Activated CD8-positive, alpha-beta memory T cell treated with anti-CD3 and anti-CD28 coated beads for 24 hours (primary cell): Measurements from ENCODE around the gene ARL14.

Experiments
- DNase-seq: peaks from one replicate; pipeline ENCODE4 v3.0.0-alpha.2; 2020

The ARL14 gene

DNA sequence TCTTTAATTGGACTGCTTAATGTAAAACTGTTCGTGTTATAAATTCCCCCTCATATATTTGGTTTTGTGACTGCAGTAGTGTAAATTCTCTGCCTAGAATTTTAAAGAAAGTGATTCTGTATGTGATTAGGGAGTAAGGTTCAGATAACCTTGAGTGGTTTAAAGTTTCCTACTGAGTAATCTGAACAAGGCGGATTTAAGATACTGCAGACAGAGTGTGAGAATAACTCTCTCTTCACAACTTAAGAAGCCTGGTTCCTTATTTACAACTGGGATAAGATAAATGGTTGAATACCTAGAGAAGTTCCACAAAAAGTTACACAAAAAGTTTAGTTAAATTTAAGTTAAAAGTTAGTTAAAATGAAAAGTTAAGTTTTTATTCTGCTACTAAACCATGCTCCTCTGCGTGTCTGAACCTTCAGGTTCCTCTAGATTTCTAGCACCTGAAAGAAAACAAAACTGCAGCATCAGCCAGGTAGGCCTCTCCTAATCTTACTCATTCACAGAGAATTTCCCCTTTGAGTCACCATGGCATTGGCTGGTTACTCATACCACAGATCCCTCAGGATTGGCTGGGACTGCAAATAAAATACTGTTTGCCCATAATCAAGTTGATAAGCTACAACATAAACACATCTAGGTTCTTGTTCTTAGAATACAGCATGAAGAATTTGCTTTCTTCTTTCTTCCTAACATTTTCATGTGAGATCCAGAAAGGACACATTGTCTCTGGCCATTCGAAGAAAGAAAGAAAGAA lies at the start of gene ARL14:
Gene ARL14, plus strand, starts transcription at position 614 of the 757 bp plus-strand sequence. CDS start 187 bp downstream, outside the sequence.
- no peak for DNase-seq

- DNase-seq: no peak
Observed at GRCh38 chr3:160629491-160629890, 47.5 kb upstream of the ARL14 start.

DNA sequence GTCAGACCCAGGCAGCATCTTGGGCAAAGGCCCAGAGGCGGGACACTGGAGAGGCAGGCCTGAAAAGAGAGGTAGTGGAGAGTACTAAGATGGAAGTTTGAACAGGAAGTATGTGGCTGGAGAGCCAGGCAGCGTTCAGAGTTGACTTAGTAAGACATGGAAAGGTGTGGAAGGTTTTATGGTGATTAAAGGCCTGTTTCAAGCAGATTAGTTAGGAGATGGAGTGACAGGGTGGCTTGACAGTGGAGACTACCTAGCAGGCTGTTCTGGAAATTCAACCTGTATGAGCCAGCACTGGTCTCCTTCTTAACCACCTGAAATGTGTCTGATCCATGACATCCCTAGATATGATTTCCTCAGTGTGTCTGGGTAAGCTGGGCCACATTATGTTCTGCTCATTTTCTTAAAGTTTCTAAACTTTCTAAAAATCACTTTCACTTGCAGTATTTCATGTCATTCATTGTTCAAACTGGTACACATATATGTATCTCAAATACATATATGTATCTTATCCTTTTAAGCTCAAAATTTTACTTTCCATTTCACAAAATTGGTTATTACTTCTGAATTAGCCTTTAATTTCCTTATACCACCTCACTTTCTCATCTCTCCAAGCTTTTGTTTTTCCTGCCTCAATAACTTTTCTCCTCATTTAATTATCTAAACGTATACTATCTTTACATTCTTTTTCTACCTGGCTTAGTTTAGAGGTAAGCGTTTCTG lies 43.4 kb upstream of the ARL14 start:
- DNase-seq: no peak

- DNase-seq: no peak
Observed at GRCh38 chr3:160635213-160635612, 41.7 kb upstream of the ARL14 start.

DNA sequence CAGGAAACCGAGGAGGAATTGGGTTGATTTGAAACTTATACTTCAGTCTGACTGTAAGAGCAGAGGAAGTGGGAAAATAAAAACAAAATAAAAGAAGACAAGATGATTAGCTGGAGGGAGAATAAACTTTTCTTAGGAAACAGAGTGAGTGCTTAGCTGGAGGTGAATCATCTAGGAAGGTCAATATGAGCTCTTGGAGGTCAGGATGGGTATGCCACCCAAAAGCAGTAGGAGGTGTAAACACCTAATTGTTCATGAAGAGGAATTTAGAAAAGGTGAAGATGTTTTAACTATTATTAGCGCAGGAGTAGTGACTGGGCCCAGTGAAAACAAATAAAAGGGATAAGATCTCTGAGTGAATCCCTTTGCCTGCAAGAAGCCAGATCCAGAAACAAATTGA lies 39.9 kb upstream of the ARL14 start:
- no peak for DNase-seq

GRCh38 chr3:160638184-160638583 lies 38.8 kb upstream of the ARL14 start:
- DNase-seq: no peak

- no peak for DNase-seq
Observed at GRCh38 chr3:160641665-160642309, 35.2 kb upstream of the ARL14 start.

DNA sequence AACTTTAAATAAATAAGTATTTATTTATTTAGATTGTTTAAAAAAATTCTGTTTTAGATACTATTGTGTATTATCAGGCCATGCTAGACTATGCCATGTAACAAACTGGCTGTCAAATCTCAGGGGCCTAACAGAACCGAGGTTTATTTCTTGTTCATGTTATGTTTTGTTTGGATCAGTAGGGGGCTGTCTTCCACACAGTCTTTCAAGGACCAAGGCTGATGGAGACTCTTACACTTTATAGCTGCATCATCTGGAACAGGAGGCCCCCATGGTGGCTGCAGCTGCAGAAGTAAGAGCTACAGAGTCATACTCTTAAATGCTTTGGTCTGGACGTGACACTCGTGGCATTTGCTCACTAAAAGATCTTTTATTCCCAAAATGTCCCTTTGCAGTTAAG lies 33.0 kb upstream of the ARL14 start:
- DNase-seq: no peak

DNA sequence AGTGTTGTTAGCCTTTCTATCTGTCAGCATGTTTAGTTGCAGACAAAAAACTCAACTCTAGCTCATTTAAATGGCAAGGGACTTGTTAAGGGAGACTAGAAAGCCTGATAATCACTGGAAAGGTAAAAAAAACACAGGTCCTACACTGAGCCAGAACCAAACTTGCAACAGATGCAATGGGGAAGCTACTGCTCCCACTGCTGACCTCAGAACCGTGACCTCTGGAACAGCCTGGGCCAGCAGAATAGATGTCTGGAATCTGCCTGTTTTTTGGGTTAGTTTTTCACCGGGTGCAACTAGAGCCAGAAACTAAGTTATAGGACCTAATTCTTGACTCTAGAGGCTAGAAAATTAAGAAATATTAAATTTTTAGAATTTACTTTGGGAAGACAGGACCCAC lies 32.5 kb upstream of the ARL14 start:
- no peak for DNase-seq

DNA sequence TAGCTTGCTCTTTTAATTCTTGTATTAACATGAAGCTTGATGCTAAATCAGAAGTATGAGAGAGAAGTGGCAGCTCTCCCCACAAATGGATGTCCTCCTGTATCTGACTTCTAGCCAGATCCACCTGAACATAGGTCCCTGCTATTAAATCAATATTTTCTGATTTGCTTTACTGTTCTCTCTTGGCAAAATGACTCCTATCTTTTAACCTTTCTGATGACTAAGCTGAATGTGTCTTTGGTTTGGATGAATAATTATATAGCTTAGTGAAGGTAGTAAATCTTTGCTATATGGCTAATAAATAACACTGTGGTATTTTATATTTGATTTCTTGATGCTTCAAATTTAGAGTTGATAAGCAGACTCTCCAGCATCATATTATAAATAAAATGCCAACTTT lies 28.3 kb upstream of the ARL14 start:
- DNase-seq: no peak

DNA sequence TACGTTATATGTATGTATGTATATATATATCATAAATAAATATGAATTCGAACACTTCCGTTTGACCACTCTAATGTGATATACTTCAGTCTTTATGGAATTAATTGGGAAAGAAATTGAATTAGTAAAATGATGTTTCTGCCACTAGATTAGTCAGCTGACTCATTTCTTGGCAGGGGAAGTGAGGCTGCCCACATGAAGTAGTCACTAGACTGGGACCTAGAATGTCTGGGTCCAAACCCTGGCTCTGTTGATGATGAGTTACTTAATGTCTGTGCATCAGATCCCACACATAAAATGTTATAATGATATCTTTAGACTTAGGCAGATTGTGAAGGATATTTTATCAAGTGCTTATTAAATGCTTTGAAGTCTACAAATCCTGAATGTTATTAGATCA lies 27.4 kb upstream of the ARL14 start:
- DNase-seq: no peak

DNA sequence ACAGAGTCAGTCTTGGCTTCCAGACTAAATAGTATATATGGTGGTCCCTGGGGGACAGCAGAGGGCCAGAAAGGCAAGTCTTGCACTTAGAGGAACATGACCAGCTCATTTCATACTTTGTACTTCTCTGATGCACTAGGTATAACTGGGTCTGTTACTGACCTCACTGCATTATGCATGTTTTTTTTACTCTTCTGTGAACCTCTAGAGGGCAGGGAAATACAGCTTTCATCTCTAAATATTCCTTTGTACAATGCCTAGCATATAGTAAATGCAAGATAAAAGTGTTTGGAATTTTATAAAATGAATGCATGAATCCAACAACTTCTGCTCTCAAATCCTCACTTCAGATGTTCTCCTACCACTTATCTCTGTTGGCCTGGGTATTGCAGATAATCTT lies 23.4 kb upstream of the ARL14 start:
- DNase-seq: no peak

- no peak for DNase-seq
Observed at GRCh38 chr3:160660902-160661301, 16.1 kb upstream of the ARL14 start.

DNA sequence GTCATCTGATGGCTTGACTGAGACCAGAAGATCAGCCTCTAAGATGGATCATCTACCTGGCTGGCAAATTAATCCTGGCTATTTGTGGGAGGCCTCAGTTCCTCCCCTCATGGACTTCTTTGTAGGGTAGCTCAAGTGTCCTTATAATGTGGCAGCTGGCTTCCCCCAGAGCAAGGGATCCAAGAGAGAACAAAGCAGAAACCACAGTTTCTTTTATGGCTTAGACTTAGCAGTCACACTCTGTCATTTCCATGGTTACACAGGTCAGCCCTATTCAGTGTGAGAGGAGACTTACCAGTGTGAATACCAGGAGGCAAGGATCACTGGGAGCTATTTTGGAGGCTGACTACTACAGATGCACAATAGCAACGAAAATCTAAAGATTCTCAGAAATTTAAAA lies 15.3 kb upstream of the ARL14 start:
- DNase-seq: no peak

DNA sequence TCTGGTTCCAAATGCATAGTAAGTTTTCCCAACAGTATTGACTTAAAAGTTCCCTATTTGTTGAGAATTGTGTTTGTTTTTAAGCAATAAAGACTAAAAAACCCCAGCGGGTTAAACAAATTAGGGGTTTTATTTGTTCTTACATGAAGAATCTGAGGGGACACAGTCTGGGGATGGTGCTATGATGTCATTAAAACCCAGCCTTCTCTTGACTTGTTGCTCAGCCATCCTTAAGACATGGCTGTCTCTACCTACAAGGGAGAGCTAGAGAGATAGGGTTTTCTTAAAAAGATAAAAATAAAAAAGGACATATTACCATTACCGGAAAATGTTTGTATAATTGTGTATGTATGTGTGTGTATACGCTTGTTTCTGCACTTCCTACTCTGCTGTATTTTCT lies 11.7 kb upstream of the ARL14 start:
- DNase-seq: no peak

GRCh38 chr3:160665784-160666526 lies 11.0 kb upstream of the ARL14 start:
- no peak for DNase-seq

DNA sequence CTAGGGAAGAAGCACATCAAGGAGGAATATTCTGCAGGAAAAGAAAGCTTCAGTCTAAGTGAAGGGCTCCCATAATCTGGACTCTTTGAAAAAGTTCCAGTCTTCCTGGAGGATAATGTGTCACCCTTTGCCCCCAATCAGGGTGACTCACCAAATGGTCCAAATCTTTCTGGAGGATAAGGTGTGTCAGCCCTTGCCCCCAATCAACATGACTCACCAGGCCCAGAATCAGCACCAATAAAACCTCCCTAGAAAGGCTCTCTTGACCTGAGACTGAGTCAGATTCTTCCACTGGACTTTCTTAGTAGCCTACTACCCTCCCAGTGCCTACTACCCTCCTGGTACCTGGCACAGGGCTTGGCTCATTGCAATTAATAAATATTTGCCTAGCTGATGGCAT lies 9.5 kb upstream of the ARL14 start:
- no peak for DNase-seq

DNA sequence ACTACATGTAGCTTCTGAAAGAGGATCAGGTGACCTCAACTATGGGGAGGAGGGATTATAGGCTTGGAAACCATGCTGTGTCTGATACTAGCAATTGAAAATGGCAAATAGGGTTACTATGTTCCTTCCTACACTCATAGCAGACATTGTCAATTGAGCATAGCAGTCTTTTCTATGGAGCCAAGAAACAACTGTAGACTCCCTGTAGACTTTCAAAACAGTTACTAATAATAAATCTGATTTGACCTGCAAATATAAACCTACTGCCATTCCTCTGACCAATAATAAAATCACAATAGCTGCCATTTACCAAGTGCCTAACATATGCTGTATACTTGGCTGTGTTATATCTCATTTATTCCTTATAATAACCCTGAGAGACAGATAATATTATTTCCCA lies 8.5 kb upstream of the ARL14 start:
- DNase-seq: no peak

DNA sequence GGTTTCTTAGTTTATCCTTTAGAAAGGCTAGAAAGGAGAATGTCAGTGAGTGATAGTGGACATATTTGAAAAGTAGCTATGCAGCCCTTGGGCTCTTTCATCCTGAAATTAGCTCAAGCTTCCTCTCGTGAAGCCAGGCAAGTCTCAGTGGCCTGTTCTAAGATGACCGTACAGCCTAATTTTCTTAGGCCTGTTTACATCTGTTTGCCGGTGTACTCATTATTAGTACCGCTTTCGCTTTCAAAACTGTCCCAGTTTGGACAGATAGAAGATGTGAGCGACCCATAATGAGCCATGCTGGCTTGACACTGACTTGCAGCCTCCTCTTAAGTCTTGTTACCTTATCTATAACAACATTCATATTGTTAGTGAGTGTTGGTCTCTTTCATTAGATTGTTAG lies 5.7 kb upstream of the ARL14 start:
- DNase-seq: no peak

GRCh38 chr3:160671995-160672394 lies 5.0 kb upstream of the ARL14 start:
- no peak for DNase-seq

DNA sequence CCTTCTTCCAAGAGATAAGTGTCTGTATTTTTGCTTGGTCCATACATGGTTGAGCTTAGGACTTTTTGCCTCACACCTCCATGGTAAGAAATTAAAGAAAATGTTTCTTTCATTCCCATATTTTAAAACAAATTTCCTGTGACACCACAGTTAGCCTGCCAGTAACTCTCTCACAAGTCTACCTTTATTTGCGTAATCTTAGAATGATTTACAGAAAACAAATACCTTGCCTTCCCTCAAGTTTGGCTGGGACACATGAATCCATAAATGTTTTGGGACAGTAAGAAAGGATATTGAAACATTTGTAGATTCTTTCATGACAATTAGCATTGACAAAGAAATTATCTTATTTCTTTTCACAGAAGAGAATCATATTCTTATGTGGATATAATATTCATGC lies 3.8 kb upstream of the ARL14 start:
- DNase-seq: no peak

- no peak for DNase-seq
Observed at GRCh38 chr3:160675566-160676124, 1.3 kb upstream of the ARL14 start.

DNA sequence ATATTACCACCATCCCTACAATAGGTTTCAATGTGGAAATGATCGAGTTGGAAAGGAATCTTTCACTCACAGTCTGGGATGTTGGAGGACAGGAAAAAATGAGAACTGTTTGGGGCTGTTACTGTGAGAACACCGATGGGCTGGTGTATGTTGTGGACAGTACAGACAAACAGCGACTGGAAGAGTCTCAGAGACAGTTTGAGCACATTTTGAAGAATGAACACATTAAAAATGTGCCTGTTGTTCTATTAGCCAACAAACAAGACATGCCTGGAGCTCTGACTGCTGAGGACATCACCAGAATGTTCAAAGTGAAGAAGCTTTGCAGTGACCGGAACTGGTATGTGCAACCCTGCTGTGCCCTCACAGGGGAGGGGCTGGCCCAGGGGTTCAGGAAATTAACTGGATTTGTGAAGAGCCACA lies 510 bp downstream of the ARL14 start:
- DNase-seq: no peak
